Activated B cell treated with CpG ODN at 0.5 μM for 24 hours (primary cell): ENCODE measurements around the gene COL6A2. TPM values are rescaled to one million over a fixed set of nuclear protein-coding genes. Genes with fewer than 3 reads are reported as not detected.

Source experiments
- ATAC-seq: fragments of 200-7000 bp; cut with Tn5 transposase; one replicate; pipeline ENCODE4 v1.10.0; 2021; ENCODE audit warnings: low read depth, mild to moderate bottlenecking, moderate library complexity
- CTCF ChIA-PET: fragments of 350-600 bp; sonication (Branson Sonifier 250); formaldehyde crosslinking; loops from one replicate; lab custom pipeline; 2021; ENCODE audit warnings: antibody characterized with exemption; lab: Charles Lee
- POLR2A ChIA-PET: fragments of 350-600 bp; sonication (Branson Sonifier 250); formaldehyde crosslinking; loops from one replicate; lab custom pipeline; 2021; ENCODE audit warnings: antibody characterized with exemption; lab: Charles Lee
- DNase-seq: peaks from one replicate; pipeline ENCODE4 v3.0.0; 2022
- H3K27ac Mint-ChIP-seq: one replicate; pipeline ENCODE4 v1.8.0; 2020; ENCODE audit warnings: mixed read lengths
- H3K27me3 Mint-ChIP-seq: one replicate; pipeline ENCODE4 v1.8.0; 2021; ENCODE audit warnings: mixed read lengths
- H3K36me3 Mint-ChIP-seq: one replicate; pipeline ENCODE4 v1.8.0; 2021; ENCODE audit warnings: low read depth, mixed read lengths
- H3K4me1 Mint-ChIP-seq: one replicate; pipeline ENCODE4 v1.8.0; 2021; ENCODE audit warnings: mixed read lengths
- H3K4me3 Mint-ChIP-seq: one replicate; pipeline ENCODE4 v1.8.0; 2020; ENCODE audit warnings: mild to moderate bottlenecking, mixed read lengths
- H3K9me3 Mint-ChIP-seq: one replicate; pipeline ENCODE4 v1.8.0; 2020; ENCODE audit warnings: mixed read lengths
- CTCF ChIP-seq: fragments of 200-600 bp; IDR thresholded peaks from one replicate; pipeline ENCODE4 v1.8.0; 2022; ENCODE audit warnings: antibody characterized with exemption, mild to moderate bottlenecking
- intact Hi-C: fragments of 100-400 bp; cut with micrococcal nuclease; formaldehyde crosslinking; loops from one replicate; pipeline ENCODE4 v1.15.1; 2024
- total RNA-seq: library from RNA; stranded (reverse); gene quantifications from 2 replicates; pipeline ENCODE4 v1.2.3, GENCODE V29; 2022

COL6A2 gene
- total RNA-seq, 1 donor from 2014 or later: 0.40 TPM

GRCh38 chr21:46061950-46062349 is 36.0 kb upstream of the COL6A2 start:
- H3K4me1 Mint-ChIP-seq: peaks cover 5% of the 10 kb centered on the region
- ChIA-PET CTCF (no interaction called here), POLR2A (interaction anchor here (0.6 kb wide), 1 partner anchor 26 kb away, joined by 3 read pairs; no protein-coding TSS in a partner anchor)
- H3K36me3 Mint-ChIP-seq: no peaks in the 10 kb centered on the region
- peaks cover 48% of the 10 kb centered on the region for H3K27me3 Mint-ChIP-seq
- no peak for ATAC-seq
- TF ChIP-seq CTCF: no peak
- DNase-seq: no peak
- intact Hi-C loops: no loop called here
- peaks cover 8% of the 10 kb centered on the region for H3K9me3 Mint-ChIP-seq
- H3K4me3 Mint-ChIP-seq: no peak overlapping the region
- no peak overlapping the region for H3K27ac Mint-ChIP-seq

- Mint-ChIP-seq H3K36me3 (no peaks in the 10 kb centered on the region), H3K4me3 (no peak overlapping the region), H3K27ac (no peak overlapping the region), H3K4me1 (no peaks in the 10 kb centered on the region), H3K27me3 (peaks cover 44% of the 10 kb centered on the region), H3K9me3 (peaks cover 8% of the 10 kb centered on the region)
- ChIA-PET POLR2A (no interaction called here), CTCF (no interaction called here)
- TF ChIP-seq CTCF: no peak
- DNase-seq (no peak), ATAC-seq (no peak)
- intact Hi-C loops: no loop called here
Measured at GRCh38 chr21:46062471-46063211, 35.3 kb upstream of the COL6A2 start.

GRCh38 chr21:46063227-46063626 is 34.7 kb upstream of the COL6A2 start:
- POLR2A ChIA-PET: no interaction called here
- H3K4me3 Mint-ChIP-seq: no peak overlapping the region
- no peak for DNase-seq
- peaks cover 8% of the 10 kb centered on the region for H3K9me3 Mint-ChIP-seq
- H3K27me3 Mint-ChIP-seq: peaks cover 42% of the 10 kb centered on the region
- no peak overlapping the region for H3K27ac Mint-ChIP-seq
- H3K4me1 Mint-ChIP-seq: no peaks in the 10 kb centered on the region
- intact Hi-C loops: no loop called here
- no peaks in the 10 kb centered on the region for H3K36me3 Mint-ChIP-seq
- no peak for ATAC-seq
- TF ChIP-seq CTCF: no peak
- CTCF ChIA-PET: no interaction called here

- Mint-ChIP-seq H3K4me1 (no peaks in the 10 kb centered on the region), H3K27ac (no peak overlapping the region), H3K9me3 (peaks cover 8% of the 10 kb centered on the region), H3K4me3 (no peak overlapping the region), H3K27me3 (peaks cover 37% of the 10 kb centered on the region), H3K36me3 (no peaks in the 10 kb centered on the region)
- ChIA-PET POLR2A (no interaction called here), CTCF (no interaction called here)
- DNase-seq (no peak), ATAC-seq (no peak)
- TF ChIP-seq CTCF: no peak
- intact Hi-C loops: no loop called here
Measured at GRCh38 chr21:46063734-46064680, 33.9 kb upstream of the COL6A2 start.

GRCh38 chr21:46064870-46065214 is 33.1 kb upstream of the COL6A2 start:
- peaks cover 8% of the 10 kb centered on the region for H3K9me3 Mint-ChIP-seq
- POLR2A ChIA-PET: no interaction called here
- no peak overlapping the region for H3K27ac Mint-ChIP-seq
- ATAC-seq (no peak), DNase-seq (no peak)
- CTCF ChIA-PET: no interaction called here
- no peaks in the 10 kb centered on the region for H3K36me3 Mint-ChIP-seq
- H3K4me1 Mint-ChIP-seq: no peaks in the 10 kb centered on the region
- H3K27me3 Mint-ChIP-seq: peaks cover 37% of the 10 kb centered on the region
- no peak overlapping the region for H3K4me3 Mint-ChIP-seq
- no peak for TF ChIP-seq CTCF
- intact Hi-C loops: no loop called here
